OCI-LY1 (cell line): ENCODE results near the gene CDH13.
A peak's percentile ranks its signal among the peaks of the same experiment; 100 is the strongest.

Source experiments
- H2AFZ ChIP-seq: fragments of 200-600 bp; sonication (generic), shearing (Covaris generic); 2 replicates; pipeline ENCODE4 v1.6.0; 2014; ENCODE audit warnings: antibody characterized with exemption, mild to moderate bottlenecking, low read length
- H3F3A ChIP-seq: fragments of 200-600 bp; sonication (generic), shearing (Covaris generic); 2 replicates; pipeline ENCODE4 v1.6.0; 2014; ENCODE audit warnings: mild to moderate bottlenecking, antibody characterized with exemption, low read length, moderate library complexity; ENCODE audit not compliant: insufficient read depth
- H3K27ac ChIP-seq: fragments of 200-600 bp; sonication (generic); 2 replicates; pipeline ENCODE4 v1.5.1; 2014; ENCODE audit warnings: low read length, mixed run types, mild to moderate bottlenecking, low read depth; ENCODE audit not compliant: poor library complexity, severe bottlenecking
- H3K27me3 ChIP-seq: fragments of 200-600 bp; sonication (generic); 2 replicates; pipeline ENCODE4 v1.6.0; 2014; ENCODE audit warnings: antibody characterized with exemption, mild to moderate bottlenecking, low read length, moderate library complexity; ENCODE audit not compliant: insufficient read depth
- H3K36me3 ChIP-seq: fragments of 200-600 bp; sonication (generic); 2 replicates; pipeline ENCODE4 v1.6.1; 2014; ENCODE audit warnings: mild to moderate bottlenecking, antibody characterized with exemption, low read length, moderate library complexity, mixed read lengths; ENCODE audit not compliant: insufficient read depth
- H3K4me1 ChIP-seq: fragments of 200-600 bp; sonication (generic); 2 replicates; pipeline ENCODE4 v1.5.1; 2014; ENCODE audit warnings: mild to moderate bottlenecking, low read length, moderate library complexity; ENCODE audit not compliant: insufficient read depth, severe bottlenecking
- H3K4me2 ChIP-seq: fragments of 200-600 bp; sonication (generic), shearing (Covaris generic); 2 replicates; pipeline ENCODE4 v1.6.1; 2014; ENCODE audit warnings: low read length
- H3K4me3 ChIP-seq: fragments of 200-600 bp; sonication (generic); 2 replicates; pipeline ENCODE4 v1.5.1; 2014; ENCODE audit warnings: low read length, low read depth, mild to moderate bottlenecking, mixed read lengths; ENCODE audit not compliant: poor library complexity, severe bottlenecking
- H3K79me2 ChIP-seq: fragments of 200-600 bp; shearing (Covaris generic); 2 replicates; pipeline ENCODE4 v1.6.1; 2016; ENCODE audit warnings: mixed run types, low read length, mixed read lengths; ENCODE audit not compliant: insufficient read depth
- H3K9ac ChIP-seq: fragments of 200-600 bp; sonication (generic), shearing (Covaris generic); 2 replicates; pipeline ENCODE4 v1.6.1; 2014; ENCODE audit warnings: mild to moderate bottlenecking, low read length, mixed read lengths
- H3K9me2 ChIP-seq: fragments of 200-600 bp; sonication (generic), shearing (Covaris generic); 2 replicates; pipeline ENCODE4 v1.6.1; 2014; ENCODE audit warnings: low read depth, mild to moderate bottlenecking, low read length, mixed read lengths
- H3K9me3 ChIP-seq: fragments of 200-600 bp; shearing (Covaris generic); 2 replicates; pipeline ENCODE4 v1.6.1; 2014; ENCODE audit warnings: low read length, mixed read lengths
- H4K20me1 ChIP-seq: fragments of 200-600 bp; sonication (generic), shearing (Covaris generic); 2 replicates; pipeline ENCODE4 v1.6.0; 2016; ENCODE audit warnings: mild to moderate bottlenecking, low read length; ENCODE audit not compliant: insufficient read depth
- CTCF ChIP-seq: fragments of 200-600 bp; sonication (generic), shearing (Covaris generic); IDR thresholded peaks from 2 replicates; pipeline ENCODE4 v1.5.1; 2017; ENCODE audit warnings: mild to moderate bottlenecking, antibody characterized with exemption, low read length, moderate library complexity, mixed read lengths
- EZH2 ChIP-seq: fragments of 200-600 bp; sonication (generic), shearing (Covaris generic); IDR thresholded peaks from 2 replicates; pipeline ENCODE4 v1.8.0; 2017; ENCODE audit warnings: borderline replicate concordance, mixed run types, mild to moderate bottlenecking, antibody characterized with exemption, low read length, moderate library complexity, mixed read lengths

CDH13 gene

GRCh38 chr16:82755570-82756282 is 129.0 kb downstream of the CDH13 start:
- no peaks in the 10 kb centered on the region for H3K9me2 ChIP-seq
- no peaks in the 10 kb centered on the region for H3K27me3 ChIP-seq
- H3K36me3 ChIP-seq: no peaks in the 10 kb centered on the region
- H3K4me1 ChIP-seq: no peaks in the 10 kb centered on the region
- no peaks in the 10 kb centered on the region for H3F3A ChIP-seq
- no peak overlapping the region for H3K4me3 ChIP-seq
- TF ChIP-seq EZH2 (no peak), CTCF (peak; percentile 19)
- H3K27ac ChIP-seq: no peak overlapping the region
- H3K4me2 ChIP-seq: no peak overlapping the region
- no peaks in the 10 kb centered on the region for H3K79me2 ChIP-seq
- no peaks in the 10 kb centered on the region for H4K20me1 ChIP-seq
- no peaks in the 10 kb centered on the region for H3K9me3 ChIP-seq
- H2AFZ ChIP-seq: no peak overlapping the region
- H3K9ac ChIP-seq: no peak overlapping the region

- Histone ChIP-seq H3K27ac (no peak overlapping the region), H3K4me1 (no peaks in the 10 kb centered on the region), H3K4me2 (no peak overlapping the region), H3F3A (no peaks in the 10 kb centered on the region), H3K4me3 (no peak overlapping the region), H3K36me3 (no peaks in the 10 kb centered on the region), H2AFZ (no peak overlapping the region), H4K20me1 (no peaks in the 10 kb centered on the region), H3K79me2 (no peaks in the 10 kb centered on the region), H3K9me2 (no peaks in the 10 kb centered on the region), H3K9ac (no peak overlapping the region), H3K9me3 (no peaks in the 10 kb centered on the region), H3K27me3 (no peaks in the 10 kb centered on the region)
- TF ChIP-seq EZH2 (no peak), CTCF (no peak)
Observed at GRCh38 chr16:82756283-82756599, 129.5 kb downstream of the CDH13 start.

GRCh38 chr16:82758406-82758805 is 131.6 kb downstream of the CDH13 start:
- Histone ChIP-seq H3K36me3 (no peaks in the 10 kb centered on the region), H3K27me3 (no peaks in the 10 kb centered on the region; the same call in 1 of the 2 replicates), H3K79me2 (no peaks in the 10 kb centered on the region), H2AFZ (no peak overlapping the region), H3K4me2 (no peak overlapping the region), H3K9me3 (no peaks in the 10 kb centered on the region), H3K9me2 (no peaks in the 10 kb centered on the region), H3K4me1 (no peaks in the 10 kb centered on the region), H3K27ac (no peak overlapping the region), H3F3A (no peaks in the 10 kb centered on the region), H4K20me1 (no peaks in the 10 kb centered on the region), H3K9ac (no peak overlapping the region), H3K4me3 (no peak overlapping the region)
- TF ChIP-seq EZH2: no peak
- no peak for TF ChIP-seq CTCF
